Keratinocyte (primary cell): ENCODE results near the gene ERBB4. TPM values are rescaled to one million over a fixed set of nuclear protein-coding genes. Genes with fewer than 3 reads are reported as not detected.

Source experiments
- DNase-seq: peaks from one replicate; pipeline ENCODE4 v3.0.0-alpha.2; 2011; ENCODE audit warnings: low read depth, missing footprints, low spot score
- FAIRE-seq: peaks from 2 replicates; lab custom pipeline; 2011; peaks lifted over from hg19 to GRCh38; lab: Jason Lieb, UNC
- H2AFZ ChIP-seq: 2 replicates; pipeline ENCODE4 v1.6.0; 2012; ENCODE audit warnings: low read length, control low read depth, inconsistent platforms; ENCODE audit not compliant: control insufficient read depth
- H3K27ac ChIP-seq: 2 replicates; pipeline ENCODE4 v1.5.1; 2011; ENCODE audit warnings: low read length; ENCODE audit not compliant: control insufficient read depth, insufficient read depth
- H3K27me3 ChIP-seq: 3 replicates; pipeline ENCODE4 v1.6.0; 2011; ENCODE audit warnings: low read length; ENCODE audit not compliant: control insufficient read depth, insufficient read depth; ENCODE audit errors: extremely low read depth
- H3K36me3 ChIP-seq, 2 experiments: 2 replicates in 1 of 2; 3 replicates in 1 of 2; pipeline ENCODE4 v1.5.1; 2011; ENCODE audit warnings: low read length in 2 of 2, mild to moderate bottlenecking in 1 of 2; ENCODE audit not compliant: control insufficient read depth in 2 of 2, insufficient read depth in 2 of 2; ENCODE audit errors: extremely low read depth in 1 of 2
- H3K4me1 ChIP-seq: 3 replicates; pipeline ENCODE4 v1.5.1; 2011; ENCODE audit warnings: low read length; ENCODE audit not compliant: control insufficient read depth, insufficient read depth; ENCODE audit errors: extremely low read depth
- H3K4me2 ChIP-seq: 3 replicates; pipeline ENCODE4 v1.6.0; 2011; ENCODE audit warnings: low read depth, low read length; ENCODE audit not compliant: control insufficient read depth, insufficient read depth; ENCODE audit errors: extremely low read depth
- H3K4me3 ChIP-seq, 3 experiments: fragments of 200-600 bp in 1 of 3; sonication (generic) in 1 of 3; 2 replicates in 2 of 3; 3 replicates in 1 of 3; pipeline ENCODE4 v1.5.1; 2011 to 2016; ENCODE audit warnings: low read length in 3 of 3, mild to moderate bottlenecking in 3 of 3, control low read depth in 2 of 3, inconsistent platforms in 1 of 3, low read depth in 1 of 3, mixed read lengths in 1 of 3, mixed run types in 1 of 3, moderate library complexity in 1 of 3; ENCODE audit not compliant: control insufficient read depth in 2 of 3, insufficient read depth in 2 of 3; ENCODE audit errors: extremely low read depth in 1 of 3
- H3K79me2 ChIP-seq: 2 replicates; pipeline ENCODE4 v1.6.0; 2012; ENCODE audit warnings: low read length; ENCODE audit not compliant: control insufficient read depth, insufficient read depth
- H3K9ac ChIP-seq: 3 replicates; pipeline ENCODE4 v1.6.0; 2011; ENCODE audit warnings: low read length; ENCODE audit not compliant: control insufficient read depth, insufficient read depth; ENCODE audit errors: extremely low read depth
- H3K9me1 ChIP-seq: 3 replicates; pipeline ENCODE4 v1.6.0; 2011; ENCODE audit warnings: low read length; ENCODE audit not compliant: control insufficient read depth, insufficient read depth; ENCODE audit errors: extremely low read depth
- H3K9me3 ChIP-seq: 2 replicates; pipeline ENCODE4 v1.5.1; 2012; ENCODE audit warnings: low read depth, low read length; ENCODE audit not compliant: control insufficient read depth
- H4K20me1 ChIP-seq: 3 replicates; pipeline ENCODE4 v1.6.0; 2011; ENCODE audit warnings: low read length; ENCODE audit not compliant: control insufficient read depth, insufficient read depth; ENCODE audit errors: extremely low read depth
- CTCF ChIP-seq, 3 experiments: IDR thresholded peaks in 1 of 3; conservative IDR thresholded peaks in 1 of 3; optimal IDR thresholded peaks in 1 of 3; 2 replicates in 2 of 3; 3 replicates in 1 of 3; pipeline versions ENCODE3 to v1.5.1; 2011; ENCODE audit warnings: low read length in 3 of 3, mild to moderate bottlenecking in 3 of 3, moderate library complexity in 2 of 3, control low read depth in 1 of 3, inconsistent platforms in 1 of 3; ENCODE audit not compliant: insufficient read depth in 2 of 3; ENCODE audit errors: extremely low read depth in 1 of 3
- EZH2 ChIP-seq: IDR thresholded peaks from one replicate; pipeline ENCODE4 v1.6.1; 2012; ENCODE audit warnings: inconsistent platforms, mild to moderate bottlenecking, low read length, moderate library complexity
- dilution Hi-C: fragments of 300-500 bp; cut with MboI; formaldehyde crosslinking; loops from one replicate; pipeline ENCODE4 v1.7.0; 2020; ENCODE audit warnings: low sequenced_read_pairs; ENCODE audit not compliant: extremely low pct_ligation_motif_present
- polyA plus RNA-seq, 5 experiments: library from polyadenylated mRNA; depleted of rRNA in 3 of 5; stranded (reverse) in 3 of 5; stranded (forward) in 1 of 5; unstranded in 1 of 5; fragments of >200 nt; gene quantifications; 1 replicate in 1 of 5; 2 replicates in 3 of 5; 3 replicates in 1 of 5; pipeline versions ENCODE4 v1.2.1 to v1.2.3, GENCODE V29; 2011 to 2012; ENCODE audit warnings: missing spikeins in 2 of 5, low read depth in 1 of 5, low replicate concordance in 1 of 5

Gene ERBB4
- polyA plus RNA-seq, 1 donor (not counting 4 experiments of a cell fraction or from before 2014, with no cell fraction given), result 0.01 TPM

- no peak overlapping the region for H2AFZ ChIP-seq
- H3K9ac ChIP-seq, result no peak overlapping the region
- no peaks in the 10 kb centered on the region for H3K27me3 ChIP-seq
- TF ChIP-seq CTCF (optimal IDR thresholded peaks at IDR 0.05 in 1 of 3, IDR thresholded peaks at IDR 0.05 in 1 of 3, conservative IDR thresholded peaks at IDR 0.05 in 1 of 3; ENCODE audit: extremely low read depth in 1 of 3, insufficient read depth in 2 of 3, low read length in 3 of 3), result no peak
- no peak for TF ChIP-seq EZH2
- no peaks in the 10 kb centered on the region for H3K9me3 ChIP-seq
- DNase-seq (no peak), FAIRE-seq (no peak)
- no peaks in the 10 kb centered on the region for H3K4me1 ChIP-seq
- no peaks in the 10 kb centered on the region for H3K36me3 ChIP-seq
- H3K27ac ChIP-seq, result no peak overlapping the region
- H3K4me3 ChIP-seq, result no peak overlapping the region
- H4K20me1 ChIP-seq, result no peaks in the 10 kb centered on the region
- H3K9me1 ChIP-seq, result no peaks in the 10 kb centered on the region
- H3K4me2 ChIP-seq, result no peak overlapping the region
- dilution Hi-C loops, result no loop called here
- H3K79me2 ChIP-seq, result no peaks in the 10 kb centered on the region
Measured at GRCh38 chr2:212197776-212198175, 340.8 kb downstream of the ERBB4 start.

- Histone ChIP-seq H4K20me1 (no peaks in the 10 kb centered on the region), H3K27ac (no peak overlapping the region), H3K4me3 (no peak overlapping the region), H2AFZ (no peak overlapping the region), H3K9me3 (no peaks in the 10 kb centered on the region), H3K27me3 (no peaks in the 10 kb centered on the region), H3K36me3 (no peaks in the 10 kb centered on the region), H3K4me1 (no peaks in the 10 kb centered on the region), H3K9me1 (no peaks in the 10 kb centered on the region), H3K79me2 (no peaks in the 10 kb centered on the region), H3K9ac (no peak overlapping the region), H3K4me2 (no peak overlapping the region)
- FAIRE-seq (no peak), DNase-seq (no peak)
- dilution Hi-C loops, result no loop called here
- TF ChIP-seq CTCF (optimal IDR thresholded peaks at IDR 0.05 in 1 of 3, IDR thresholded peaks at IDR 0.05 in 1 of 3, conservative IDR thresholded peaks at IDR 0.05 in 1 of 3; ENCODE audit: extremely low read depth in 1 of 3, insufficient read depth in 2 of 3, low read length in 3 of 3) (no peak), EZH2 (no peak)
Measured at GRCh38 chr2:212195626-212196025, 343.0 kb downstream of the ERBB4 start.
